NCI-H2196 (cell line): ENCODE results near the gene TBX19.
"Not testable (repeated sequence)": the region's sequence is repeated elsewhere in the genome, so short reads cannot be mapped to it uniquely, and the experiment has no call there.

ENCODE experiments used
- DNase-seq: peaks from one replicate; lab custom pipeline; 2025; ENCODE audit not compliant: unreplicated experiment; lab: John Stamatoyannopoulos, UW

Gene TBX19

DNA sequence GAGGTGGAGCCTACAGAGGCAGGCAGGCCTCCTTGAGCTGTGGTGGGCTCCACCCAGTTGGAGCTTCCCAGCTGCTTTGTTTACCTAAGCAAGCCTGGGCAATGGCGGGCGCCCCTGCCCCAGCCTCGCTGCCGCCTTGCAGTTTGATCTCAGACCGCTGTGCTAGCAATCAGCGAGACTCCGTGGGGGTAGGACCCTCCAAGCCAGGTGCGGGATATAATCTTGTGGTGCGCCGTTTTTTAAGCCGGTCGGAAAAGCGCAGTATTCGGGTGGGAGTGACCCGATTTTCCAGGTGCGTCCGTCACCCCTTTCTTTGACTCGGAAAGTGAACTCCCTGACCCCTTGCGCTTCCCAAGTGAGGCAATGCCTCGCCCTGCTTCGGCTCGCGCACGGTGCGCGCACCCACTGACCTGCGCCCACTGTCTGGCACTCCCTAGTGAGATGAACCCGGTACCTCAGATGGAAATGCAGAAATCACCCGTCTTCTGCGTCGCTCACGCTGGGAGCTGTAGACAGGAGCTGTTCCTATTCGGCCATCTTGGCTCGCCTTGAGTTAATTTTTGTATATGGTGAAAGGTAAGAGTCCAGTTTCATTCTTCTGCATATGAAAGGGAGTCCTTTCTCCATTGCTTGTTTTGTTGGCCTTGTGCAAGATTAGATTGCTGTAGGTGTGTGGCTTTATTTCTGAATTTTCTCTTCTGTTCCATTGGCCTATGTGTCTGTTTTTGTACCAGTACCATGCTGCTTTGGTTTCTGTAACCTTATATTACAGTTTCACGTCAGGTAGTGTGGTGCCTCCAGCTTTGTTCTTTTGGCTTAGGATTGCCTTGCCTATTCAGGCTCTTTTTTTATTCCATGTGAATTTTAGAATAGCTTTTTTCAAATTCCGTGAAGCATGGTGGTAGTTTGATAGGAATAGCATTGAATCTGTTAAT lies 73.9 kb downstream of the TBX19 start:
- DNase-seq = not testable (repeated sequence)

- no peak for DNase-seq
These were observed 79.7 kb downstream of the TBX19 start for GRCh38 chr1:168360151-168361021.

GRCh38 chr1:168361252-168361651 lies 80.6 kb downstream of the TBX19 start:
- no peak for DNase-seq

DNA sequence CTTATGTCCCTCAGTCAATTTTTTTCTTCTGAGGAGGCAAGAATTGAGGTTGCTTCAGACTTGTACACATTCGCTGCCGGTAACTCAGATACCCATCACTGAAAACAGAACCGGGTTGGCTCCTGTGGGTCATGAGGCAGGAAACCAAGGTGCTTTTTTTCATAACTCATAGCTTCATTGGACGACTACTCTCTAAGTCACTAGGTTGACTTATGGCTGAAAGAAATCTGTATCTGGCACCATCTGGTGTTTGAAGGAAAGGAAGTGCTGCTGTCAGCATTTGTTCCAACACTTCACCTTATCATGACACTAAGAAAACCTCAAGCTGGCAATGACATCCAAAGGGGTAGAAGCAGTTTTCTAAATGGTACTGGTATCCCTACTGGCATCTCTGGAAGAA lies 82.3 kb downstream of the TBX19 start:
- DNase-seq = no peak
